ENCODE data around the gene TSPAN18. TPM values are rescaled to one million over a fixed set of nuclear protein-coding genes. Genes with fewer than 3 reads are reported as not detected.

The TSPAN18 gene
- total RNA-seq, 4 donors from 2014 or later = 2.1 to 9.1 (median 2.5) TPM

- DNase-seq (peak; percentile 22 to 41), ATAC-seq (peak; percentile 96 to 97)
- H3K27ac ChIP-seq = peak overlapping the region in 1 of 4 donors; percentile 22
- H3K27me3 ChIP-seq = no peaks in the 10 kb centered on the region
- intact Hi-C loops (cut with DNase I; ENCODE audit: low total_unique reads) = no loop called here
- no peaks in the 10 kb centered on the region for H3K36me3 ChIP-seq
- H3K4me3 ChIP-seq = no peak overlapping the region
- H3K9me3 ChIP-seq = no peaks in the 10 kb centered on the region
- in situ Hi-C loops (cut with MboI; ENCODE audit: low sequenced_read_pairs in 4 of 4) = no loop called here
- TF ChIP-seq CTCF (IDR thresholded peaks at IDR 0.05 in 4 of 5, conservative IDR thresholded peaks at IDR 0.05 in 1 of 5) (no peak), POLR2A (IDR thresholded peaks at IDR 0.05) (no peak)
- H3K4me1 ChIP-seq = peaks cover 11 to 15% of the 10 kb centered on the region in 2 donors
Observed at GRCh38 chr11:44760917-44761550, 34.3 kb downstream of the TSPAN18 start.

- ATAC-seq = no peak
- no peak for DNase-seq
Observed at GRCh38 chr11:44761551-44761961, 34.8 kb downstream of the TSPAN18 start.

GRCh38 chr11:44763121-44763820, 36.5 kb downstream of the TSPAN18 start:
- ATAC-seq (no peak), DNase-seq (no peak)
- Histone ChIP-seq H3K36me3 (no peaks in the 10 kb centered on the region), H3K4me1 (peaks cover 15 to 16% of the 10 kb centered on the region in 2 donors), H3K9me3 (peaks cover 0 to 1% (median 0%) of the 10 kb centered on the region in 3 donors), H3K27me3 (no peaks in the 10 kb centered on the region), H3K4me3 (no peak overlapping the region), H3K27ac (no peak overlapping the region)
- TF ChIP-seq POLR2A (IDR thresholded peaks at IDR 0.05) = no peak
- TF ChIP-seq CTCF (IDR thresholded peaks at IDR 0.05 in 4 of 5, conservative IDR thresholded peaks at IDR 0.05 in 1 of 5) = no peak
- in situ Hi-C loops (cut with MboI; ENCODE audit: low sequenced_read_pairs in 4 of 4) (no loop called here), intact Hi-C loops (cut with DNase I; ENCODE audit: low total_unique reads) (no loop called here)

More at GRCh38 chr11:44761551-44761961, 34.8 kb downstream of the TSPAN18 start:
- H3K4me1 ChIP-seq = peaks cover 13 to 16% of the 10 kb centered on the region in 2 donors
- in situ Hi-C loops (cut with MboI; ENCODE audit: low sequenced_read_pairs in 4 of 4) = no loop called here
- intact Hi-C loops (cut with DNase I; ENCODE audit: low total_unique reads) = no loop called here
- no peaks in the 10 kb centered on the region for H3K27me3 ChIP-seq
- TF ChIP-seq CTCF (IDR thresholded peaks at IDR 0.05 in 4 of 5, conservative IDR thresholded peaks at IDR 0.05 in 1 of 5) = no peak
- TF ChIP-seq POLR2A (IDR thresholded peaks at IDR 0.05) = no peak
- peak overlapping the region in 1 of 4 donors; percentile 22 for H3K27ac ChIP-seq
- no peaks in the 10 kb centered on the region for H3K9me3 ChIP-seq
- H3K36me3 ChIP-seq = no peaks in the 10 kb centered on the region
- no peak overlapping the region for H3K4me3 ChIP-seq

GRCh38 chr11:44764583-44764982, 37.8 kb downstream of the TSPAN18 start:
- no peaks in the 10 kb centered on the region for H3K36me3 ChIP-seq
- H3K9me3 ChIP-seq = peaks cover 0 to 4% (median 0%) of the 10 kb centered on the region in 3 donors
- H3K27me3 ChIP-seq = no peaks in the 10 kb centered on the region
- peaks cover 15 to 16% of the 10 kb centered on the region in 2 donors for H3K4me1 ChIP-seq
- H3K4me3 ChIP-seq = no peak overlapping the region
- DNase-seq = no peak
- in situ Hi-C loops (cut with MboI; ENCODE audit: low sequenced_read_pairs in 4 of 4) = no loop called here
- no peak for ATAC-seq
- no peak for TF ChIP-seq CTCF (IDR thresholded peaks at IDR 0.05 in 4 of 5, conservative IDR thresholded peaks at IDR 0.05 in 1 of 5)
- intact Hi-C loops (cut with DNase I; ENCODE audit: low total_unique reads) = no loop called here
- no peak overlapping the region for H3K27ac ChIP-seq

Data from gastrocnemius medialis (tissue), 4 donors.